ENCODE results near the gene IRX4.

- TF ChIP-seq, protein P1, sequence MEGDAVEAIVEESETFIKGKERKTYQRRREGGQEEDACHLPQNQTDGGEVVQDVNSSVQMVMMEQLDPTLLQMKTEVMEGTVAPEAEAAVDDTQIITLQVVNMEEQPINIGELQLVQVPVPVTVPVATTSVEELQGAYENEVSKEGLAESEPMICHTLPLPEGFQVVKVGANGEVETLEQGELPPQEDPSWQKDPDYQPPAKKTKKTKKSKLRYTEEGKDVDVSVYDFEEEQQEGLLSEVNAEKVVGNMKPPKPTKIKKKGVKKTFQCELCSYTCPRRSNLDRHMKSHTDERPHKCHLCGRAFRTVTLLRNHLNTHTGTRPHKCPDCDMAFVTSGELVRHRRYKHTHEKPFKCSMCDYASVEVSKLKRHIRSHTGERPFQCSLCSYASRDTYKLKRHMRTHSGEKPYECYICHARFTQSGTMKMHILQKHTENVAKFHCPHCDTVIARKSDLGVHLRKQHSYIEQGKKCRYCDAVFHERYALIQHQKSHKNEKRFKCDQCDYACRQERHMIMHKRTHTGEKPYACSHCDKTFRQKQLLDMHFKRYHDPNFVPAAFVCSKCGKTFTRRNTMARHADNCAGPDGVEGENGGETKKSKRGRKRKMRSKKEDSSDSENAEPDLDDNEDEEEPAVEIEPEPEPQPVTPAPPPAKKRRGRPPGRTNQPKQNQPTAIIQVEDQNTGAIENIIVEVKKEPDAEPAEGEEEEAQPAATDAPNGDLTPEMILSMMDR (IDR thresholded peaks at IDR 0.05 in 2 of 3, conservative IDR thresholded peaks at IDR 0.05 in 1 of 3; ENCODE audit: borderline replicate concordance in 1 of 3, insufficient read depth in 1 of 3, low read depth in 2 of 3, low read length in 2 of 3): no peak
- TF ChIP-seq POLR2A (IDR thresholded peaks at IDR 0.05; ENCODE audit: borderline replicate concordance, extremely low read depth, insufficient read depth, insufficient read length) (no peak), EGR1 (IDR thresholded peaks at IDR 0.05; ENCODE audit: low read depth) (no peak)
Observed at GRCh38 chr5:1885404-1885755, 2.7 kb upstream of the IRX4 start.

Measured in HCT116 (cell line).